NCI-H2081 treated with DMSO at 0.1 percent for 48 hours (cell line): ENCODE measurements around the gene MAL.

Experiments
- DNase-seq: peaks from one replicate; lab custom pipeline; 2025; lab: John Stamatoyannopoulos, UW

The MAL gene

DNA sequence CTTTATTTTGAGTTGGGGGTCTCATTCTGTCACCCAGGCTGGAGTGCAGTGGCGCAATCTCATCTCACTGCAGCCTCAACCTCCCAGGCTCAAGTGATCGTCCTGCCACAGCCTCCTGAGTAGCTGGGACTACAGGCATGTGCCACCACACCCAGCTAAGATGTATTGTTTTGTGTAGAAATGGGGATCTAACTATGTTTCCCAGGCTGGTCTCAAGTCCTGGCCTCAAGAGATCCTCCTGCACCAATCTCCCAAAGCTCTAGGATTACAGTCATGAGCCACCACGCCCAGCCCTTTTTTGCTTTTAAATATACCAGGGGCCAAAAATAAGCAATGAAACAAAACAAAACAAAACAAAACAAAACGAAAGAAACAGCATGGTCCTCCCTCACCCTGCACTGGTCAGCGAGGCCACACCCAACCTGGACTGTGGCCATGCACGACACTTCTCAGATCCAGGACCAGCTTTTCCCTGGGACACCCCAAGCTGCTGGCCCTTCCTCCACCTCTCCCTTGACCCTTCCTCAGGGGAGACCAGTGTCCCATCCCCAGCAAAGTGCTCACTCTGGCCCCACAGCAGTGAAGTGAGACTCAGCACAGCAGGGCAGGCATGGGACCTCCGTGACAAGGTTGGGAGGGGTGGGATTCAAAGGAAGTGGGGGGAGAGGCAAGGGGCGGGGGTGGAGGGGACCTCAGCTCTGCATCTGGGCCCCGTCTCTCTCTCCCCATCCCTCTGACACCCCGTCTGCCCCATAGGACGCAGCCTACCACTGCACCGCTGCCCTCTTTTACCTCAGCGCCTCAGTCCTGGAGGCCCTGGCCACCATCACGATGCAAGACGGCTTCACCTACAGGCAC is 23.5 kb downstream of the MAL start:
- DNase-seq = no peak

DNA sequence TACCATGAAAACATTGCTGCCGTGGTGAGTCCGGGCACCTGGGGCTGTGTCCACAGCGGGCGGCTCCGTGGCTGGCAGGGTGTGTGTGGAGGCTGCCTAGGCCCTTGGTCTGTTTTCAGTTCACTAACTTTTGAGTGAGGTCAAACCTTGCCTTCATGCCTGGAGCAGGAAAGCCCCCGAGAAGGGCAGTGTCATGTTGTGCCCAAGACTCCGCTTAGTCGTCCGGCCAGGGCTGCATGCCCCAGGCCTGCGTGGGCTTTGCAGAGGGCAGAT is 24.1 kb downstream of the MAL start:
- DNase-seq = no peak

DNA sequence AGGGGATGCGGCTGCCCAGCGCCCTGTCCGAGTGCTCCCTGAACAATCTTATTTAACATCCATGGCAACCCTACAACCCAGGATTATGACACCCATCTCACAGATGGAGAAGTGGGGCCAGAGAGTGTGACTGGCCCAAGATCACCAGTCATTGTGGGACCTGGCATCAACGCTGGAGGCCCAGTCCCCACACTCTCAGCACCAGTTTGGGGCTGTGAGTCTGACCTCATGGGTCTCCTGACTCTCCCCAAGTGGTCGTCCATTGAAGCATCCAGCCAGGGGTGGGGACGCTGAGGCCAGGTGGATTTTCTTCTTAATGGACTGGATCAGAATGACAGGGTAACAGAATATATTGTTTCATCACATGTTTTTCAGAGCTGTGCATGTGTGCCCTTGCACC is 24.5 kb downstream of the MAL start:
- no peak for DNase-seq

DNA sequence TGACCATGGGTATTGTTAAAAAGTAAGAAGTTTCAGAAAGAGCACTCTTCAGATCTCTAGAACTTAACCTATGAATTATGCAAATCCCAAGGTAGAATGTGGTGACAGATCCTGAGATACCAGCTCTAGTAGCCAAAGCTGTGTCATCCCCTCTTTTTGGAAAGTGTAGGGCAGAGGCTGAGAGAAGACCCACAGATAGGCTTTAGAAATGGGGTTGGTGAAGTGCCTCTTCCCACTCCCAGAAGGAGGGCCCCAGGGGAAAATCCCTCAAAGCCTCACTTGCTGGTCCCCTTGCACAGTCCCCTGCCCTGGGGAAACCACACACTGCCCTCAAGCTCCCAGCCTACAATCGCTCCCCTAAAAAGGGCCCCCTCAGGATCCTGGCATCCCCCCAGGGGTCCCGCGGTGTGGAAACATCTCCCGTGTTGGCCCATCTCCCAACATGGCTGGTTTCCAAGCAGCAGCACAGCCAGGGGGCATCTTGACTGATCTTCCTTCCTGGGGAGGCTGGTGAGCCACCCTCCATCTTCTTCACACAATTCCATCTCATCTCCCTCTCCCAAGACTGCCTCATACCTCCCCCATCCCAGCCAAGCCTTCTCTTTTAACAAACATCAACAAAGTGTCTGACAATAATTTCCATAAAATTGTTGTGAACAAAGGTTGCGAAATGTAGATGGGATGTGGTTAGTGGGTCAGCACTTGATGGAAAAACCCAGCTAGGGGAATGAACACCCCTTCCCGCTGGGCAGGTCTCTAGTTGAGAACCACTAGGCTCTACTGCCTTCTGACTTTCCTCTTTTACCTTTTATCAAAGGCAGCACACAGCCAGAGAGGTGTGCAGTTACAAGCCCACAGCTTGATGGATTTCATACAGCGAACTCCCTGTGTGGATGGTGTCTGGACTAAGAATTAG is 25.1 kb downstream of the MAL start:
- DNase-seq = no peak

DNA sequence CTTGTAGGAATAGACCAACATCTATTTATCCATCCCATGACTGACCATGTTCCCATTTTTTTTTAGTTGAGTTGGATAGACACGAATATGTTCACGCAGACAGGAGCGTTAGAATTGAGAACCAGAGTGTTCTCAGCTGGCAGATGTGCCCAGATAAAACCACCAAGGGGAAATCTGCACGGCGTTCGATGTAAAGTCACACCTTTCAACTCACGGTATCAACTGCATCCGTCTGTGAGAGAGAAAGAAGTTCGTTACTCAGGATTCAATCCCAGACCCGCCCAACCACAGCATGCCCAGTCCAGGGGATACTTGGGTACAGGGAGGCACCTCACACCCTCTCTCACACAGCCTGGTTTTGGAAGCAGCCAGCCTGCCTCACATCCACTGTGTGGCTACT is 26.1 kb downstream of the MAL start:
- DNase-seq = no peak

DNA sequence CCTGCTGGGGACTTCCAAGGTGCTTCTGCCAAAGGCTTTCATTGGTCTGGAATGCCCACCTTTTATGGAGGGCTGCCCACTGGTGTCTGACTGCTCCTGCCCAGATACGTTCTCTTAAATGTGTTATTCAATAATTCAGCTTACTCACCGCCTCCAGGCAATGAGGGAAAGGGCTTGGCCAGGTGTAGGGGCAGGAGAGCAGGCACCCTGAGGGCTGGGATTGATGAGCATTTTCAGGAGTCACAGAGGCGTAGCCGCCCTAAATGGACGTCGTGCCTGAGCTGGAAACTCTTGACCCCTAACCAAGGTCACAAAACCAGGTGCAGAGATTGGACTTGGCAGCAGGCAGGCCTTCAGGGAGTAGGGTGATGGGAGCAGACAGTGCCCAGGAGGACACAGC is 26.8 kb downstream of the MAL start:
- no peak for DNase-seq

DNA sequence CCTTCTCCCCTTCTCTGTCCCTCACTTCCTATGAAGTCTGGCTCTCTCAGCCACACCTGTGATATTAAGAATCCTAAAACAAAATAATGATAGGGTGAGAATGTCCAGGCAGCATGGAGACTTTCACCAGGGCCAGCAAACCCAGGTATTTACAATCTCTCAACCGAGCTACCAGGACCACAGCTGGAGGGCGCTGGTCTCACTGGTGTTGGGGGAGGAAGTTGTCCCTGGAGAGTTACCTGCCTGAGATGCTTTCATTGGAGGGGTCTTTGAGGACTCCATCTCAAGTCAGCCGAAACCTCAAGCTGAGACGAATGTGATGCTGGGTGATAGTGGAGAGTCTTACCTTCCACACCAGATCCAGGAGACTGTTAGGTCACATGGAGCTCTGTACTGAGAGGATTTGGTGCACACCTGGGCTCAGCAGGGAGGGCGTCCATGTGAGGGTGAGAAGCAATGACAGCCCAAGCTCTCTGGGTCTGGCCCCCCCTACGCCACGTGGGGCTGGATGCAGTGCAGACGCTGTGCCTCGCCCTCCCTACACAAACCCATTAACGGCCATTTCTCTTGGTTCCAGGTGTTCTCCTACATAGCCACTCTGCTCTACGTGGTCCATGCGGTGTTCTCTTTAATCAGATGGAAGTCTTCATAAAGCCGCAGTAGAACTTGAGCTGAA is 27.4 kb downstream of the MAL start:
- DNase-seq = no peak

DNA sequence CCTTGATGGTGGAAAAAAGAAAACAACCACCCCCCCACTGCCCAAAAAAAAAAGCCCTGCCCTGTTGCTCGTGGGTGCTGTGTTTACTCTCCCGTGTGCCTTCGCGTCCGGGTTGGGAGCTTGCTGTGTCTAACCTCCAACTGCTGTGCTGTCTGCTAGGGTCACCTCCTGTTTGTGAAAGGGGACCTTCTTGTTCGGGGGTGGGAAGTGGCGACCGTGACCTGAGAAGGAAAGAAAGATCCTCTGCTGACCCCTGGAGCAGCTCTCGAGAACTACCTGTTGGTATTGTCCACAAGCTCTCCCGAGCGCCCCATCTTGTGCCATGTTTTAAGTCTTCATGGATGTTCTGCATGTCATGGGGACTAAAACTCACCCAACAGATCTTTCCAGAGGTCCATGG is 28.0 kb downstream of the MAL start:
- DNase-seq = no peak

DNA sequence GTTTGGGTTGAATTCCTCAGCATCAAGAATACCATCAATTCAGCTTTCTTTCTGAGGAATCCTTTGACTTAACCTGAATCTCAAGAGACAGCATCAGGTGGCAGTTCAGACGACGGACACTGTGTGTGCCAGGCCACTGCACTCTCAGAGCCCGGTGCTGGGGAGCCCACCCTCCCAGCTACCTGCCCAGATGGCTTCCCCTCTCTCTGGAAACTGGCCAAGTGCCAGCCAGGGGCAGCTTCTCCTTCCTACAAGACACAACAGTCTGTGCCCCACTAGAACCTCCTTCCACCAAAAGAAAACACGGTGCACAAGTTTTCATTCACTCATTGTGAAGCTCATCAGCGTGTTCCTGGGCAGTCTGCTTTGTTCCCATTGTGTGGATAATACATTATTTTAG is 28.5 kb downstream of the MAL start:
- DNase-seq = no peak

DNA sequence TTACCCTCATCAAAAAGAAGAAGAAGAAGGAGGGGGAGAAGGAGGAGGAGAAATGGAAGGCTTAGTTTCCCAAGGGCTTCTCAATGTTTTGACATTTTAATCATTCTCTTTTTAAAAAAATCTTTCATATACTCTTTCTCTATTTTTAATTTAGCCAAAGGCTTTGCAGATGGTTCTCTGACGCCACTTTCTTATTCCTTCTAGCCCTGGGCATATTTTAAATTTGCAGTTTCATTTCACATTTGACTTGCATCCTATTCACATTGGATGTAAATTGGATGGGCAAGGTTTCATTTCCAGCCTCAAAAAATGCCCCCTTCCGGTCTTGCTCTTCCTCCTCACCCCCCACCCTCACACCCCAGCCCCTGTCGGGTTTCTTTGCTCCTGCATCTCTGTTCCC is 29.8 kb downstream of the MAL start:
- no peak for DNase-seq

DNA sequence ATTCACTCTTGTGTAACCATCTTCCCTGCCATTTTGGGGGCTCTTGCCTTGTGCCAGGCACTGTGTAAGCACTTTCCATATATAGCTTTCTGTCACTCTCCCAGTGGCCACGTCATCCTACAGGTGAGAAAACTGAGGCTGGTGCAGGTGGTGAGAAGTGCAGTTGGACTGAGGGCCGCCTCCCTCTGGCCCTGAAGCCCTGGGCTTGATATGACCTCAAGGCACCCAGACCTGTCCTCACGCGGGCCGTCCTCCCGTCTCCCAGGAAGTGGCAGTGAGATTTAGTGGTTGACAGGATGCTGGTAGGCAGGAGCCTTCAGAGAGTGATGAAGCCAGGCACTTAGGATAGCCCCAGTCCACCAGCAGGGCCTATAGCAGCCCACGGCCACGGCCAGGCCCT is 30.5 kb downstream of the MAL start:
- DNase-seq = no peak

DNA sequence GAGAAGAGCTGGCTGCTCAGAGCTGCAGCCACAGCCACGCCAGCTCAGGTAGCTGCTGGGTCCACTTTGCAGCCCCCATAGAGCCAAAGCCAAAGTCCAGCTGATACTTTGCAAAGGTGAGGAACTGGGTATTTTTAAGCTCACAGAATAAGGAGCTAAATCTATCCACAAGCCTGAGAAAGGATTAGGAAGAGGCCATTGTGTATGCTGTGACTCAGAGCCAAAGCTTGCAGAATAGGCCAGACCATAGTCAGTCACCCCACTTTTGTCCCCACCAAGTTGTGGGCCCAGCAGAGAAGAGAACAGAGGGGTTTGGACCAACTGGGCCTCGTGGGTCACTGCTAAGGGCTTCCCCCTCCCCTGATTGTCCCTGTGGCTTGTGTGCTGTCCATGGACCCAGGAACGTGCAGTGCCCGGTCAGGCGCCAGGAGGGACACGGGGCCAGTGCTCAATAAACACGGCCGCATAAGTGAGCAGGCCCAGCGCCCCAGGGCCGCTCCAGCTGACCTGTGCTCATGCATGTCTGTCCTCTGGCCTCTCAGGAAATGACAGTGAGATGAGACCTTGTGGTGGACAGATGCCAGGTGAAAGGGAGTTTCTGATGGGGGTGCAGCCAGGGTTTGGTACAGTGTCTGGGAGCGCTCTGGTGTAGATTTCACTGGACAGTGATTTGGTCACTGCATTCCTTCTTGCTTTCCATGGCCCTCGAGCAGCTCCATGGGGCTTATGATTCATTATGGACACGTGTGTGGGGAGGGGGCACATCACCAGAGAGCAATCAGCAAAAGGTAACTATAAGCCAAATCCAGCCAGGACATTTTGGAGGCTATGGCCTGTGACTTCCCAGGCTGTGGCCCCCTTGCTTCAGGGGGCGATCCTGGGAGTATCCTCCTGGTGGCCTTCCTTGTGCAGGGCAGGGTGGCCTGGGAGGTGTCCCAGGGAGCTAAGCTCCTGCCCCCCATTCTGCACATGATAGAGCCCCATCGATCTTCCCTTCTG is 31.3 kb downstream of the MAL start:
- no peak for DNase-seq

DNA sequence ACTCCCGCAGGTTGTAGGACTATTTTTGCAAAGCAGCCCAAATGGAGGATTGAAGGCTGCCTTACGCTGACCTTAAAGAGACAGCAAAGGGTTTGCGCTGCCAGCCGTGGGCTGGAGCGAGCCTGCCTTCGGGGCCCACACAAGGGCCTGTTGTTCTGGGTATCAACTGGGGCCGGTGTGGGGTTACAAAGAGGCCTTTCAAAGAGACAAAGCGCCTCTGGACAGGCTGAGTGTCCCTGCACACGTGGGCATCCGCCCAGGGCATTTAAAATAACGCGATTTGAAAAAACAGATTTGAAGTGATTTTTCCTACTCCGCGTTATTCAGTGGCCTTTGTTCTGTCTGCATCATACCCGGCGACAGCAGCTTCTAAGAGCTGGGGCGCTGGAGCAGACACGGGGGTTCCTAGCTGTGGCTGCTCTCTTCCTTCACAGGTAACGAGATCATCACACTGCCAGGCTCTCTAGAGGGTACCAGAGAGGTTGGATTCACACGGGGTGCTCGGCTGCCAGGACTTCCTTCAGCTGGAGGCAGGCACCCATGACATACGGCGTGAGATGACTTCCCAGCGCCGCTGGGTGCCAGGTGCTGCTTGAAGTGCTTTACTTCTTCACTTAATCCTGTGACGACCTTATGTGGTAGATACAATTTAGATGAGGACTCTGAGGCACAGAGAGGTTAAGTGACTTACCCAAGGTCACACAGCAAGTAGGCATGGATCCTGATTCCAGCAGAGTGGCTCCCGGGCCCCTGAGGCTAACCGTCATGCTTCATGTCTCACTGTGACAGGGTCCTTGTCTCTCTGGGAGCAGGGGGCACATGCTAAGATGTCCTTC is 32.2 kb downstream of the MAL start:
- no peak for DNase-seq

DNA sequence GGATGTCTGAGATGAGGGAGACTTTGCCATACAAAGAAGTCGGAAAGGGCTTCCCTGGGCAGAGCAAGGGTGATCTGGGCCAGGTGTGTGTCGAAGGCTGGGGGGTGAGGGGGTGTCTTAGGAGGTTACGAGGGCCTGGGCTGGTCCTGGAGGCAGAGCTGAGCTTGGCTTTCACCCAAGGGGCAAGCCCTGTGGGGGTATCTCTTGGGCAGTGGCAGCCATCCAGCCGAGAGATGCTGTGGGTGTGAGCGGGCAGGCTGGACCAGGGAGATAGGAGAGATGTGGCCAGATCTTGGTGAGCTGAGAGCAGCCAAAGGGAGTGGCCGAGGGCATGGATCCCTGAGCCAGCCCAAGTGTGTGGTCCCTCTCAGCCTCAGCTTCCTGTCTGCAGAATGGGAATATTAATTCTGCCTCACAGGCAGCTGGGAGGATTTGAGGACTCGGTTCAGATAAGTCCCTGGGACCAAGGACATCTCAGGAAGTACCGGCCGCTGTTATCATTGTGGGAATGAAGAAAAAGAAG is 33.0 kb downstream of the MAL start:
- no peak for DNase-seq

DNA sequence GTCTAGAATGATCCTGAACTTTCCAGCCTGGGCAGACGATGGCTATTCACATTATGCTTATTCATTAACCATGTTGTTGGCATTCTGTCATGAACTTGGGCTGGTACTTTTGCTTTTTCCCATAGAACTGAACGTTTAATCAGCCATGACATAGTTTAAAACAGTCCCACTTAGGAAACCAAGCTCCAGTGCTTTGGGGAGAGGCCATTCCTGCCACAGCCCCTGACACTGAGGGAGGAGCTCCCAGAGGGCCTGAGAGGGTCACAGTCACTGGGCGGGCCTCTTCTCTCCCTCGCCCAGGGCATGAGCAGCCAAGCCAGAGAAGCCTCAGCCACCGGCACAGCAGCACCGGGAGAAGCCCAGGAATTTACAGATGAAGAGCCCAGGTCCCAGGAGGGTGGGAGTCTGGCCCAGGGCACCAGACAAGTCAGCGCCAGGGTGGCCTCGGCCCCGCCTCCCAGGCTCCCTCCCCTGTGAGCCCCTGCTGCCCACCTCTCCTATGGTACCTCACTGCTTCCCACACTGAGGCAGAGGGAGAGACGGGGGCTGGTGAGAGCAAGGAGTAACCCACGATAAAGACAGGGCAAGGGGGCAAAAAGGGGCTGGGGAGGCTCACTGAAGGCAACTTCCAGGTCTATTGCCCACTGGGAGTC is 33.6 kb downstream of the MAL start:
- DNase-seq = no peak

DNA sequence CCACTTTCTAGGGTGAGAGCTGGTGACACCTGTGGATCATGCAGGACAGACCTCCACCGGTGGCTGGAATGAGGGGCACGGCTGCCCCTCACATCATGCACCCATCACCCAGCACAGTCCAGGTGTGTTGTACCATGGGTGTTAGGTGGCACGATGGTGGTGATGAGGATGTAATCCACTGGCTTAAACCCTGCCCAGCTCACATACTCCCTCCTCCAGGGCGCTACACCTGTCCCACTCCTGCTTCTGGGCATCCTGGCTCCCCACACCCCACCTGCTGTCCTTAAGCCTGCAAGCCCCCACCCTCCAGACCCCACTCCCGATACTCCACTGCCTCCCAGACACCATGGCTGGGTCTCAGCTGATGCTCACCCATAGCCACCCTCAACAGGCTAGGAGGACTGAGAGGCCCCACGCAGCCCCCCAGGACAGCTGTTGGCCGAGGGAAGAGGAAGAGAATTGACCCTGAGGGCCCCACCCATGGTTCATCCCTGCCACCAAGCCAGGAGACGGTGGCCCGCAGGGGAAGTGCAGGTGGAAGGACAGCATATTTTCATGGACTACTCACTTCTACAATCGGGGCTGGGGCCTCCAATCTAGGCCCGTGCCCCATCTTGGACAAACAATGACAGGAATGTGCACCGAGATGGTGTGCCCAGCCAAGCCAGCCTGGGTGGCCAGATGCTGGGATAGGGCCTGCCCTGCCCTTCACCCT is 34.3 kb downstream of the MAL start:
- DNase-seq = no peak

DNA sequence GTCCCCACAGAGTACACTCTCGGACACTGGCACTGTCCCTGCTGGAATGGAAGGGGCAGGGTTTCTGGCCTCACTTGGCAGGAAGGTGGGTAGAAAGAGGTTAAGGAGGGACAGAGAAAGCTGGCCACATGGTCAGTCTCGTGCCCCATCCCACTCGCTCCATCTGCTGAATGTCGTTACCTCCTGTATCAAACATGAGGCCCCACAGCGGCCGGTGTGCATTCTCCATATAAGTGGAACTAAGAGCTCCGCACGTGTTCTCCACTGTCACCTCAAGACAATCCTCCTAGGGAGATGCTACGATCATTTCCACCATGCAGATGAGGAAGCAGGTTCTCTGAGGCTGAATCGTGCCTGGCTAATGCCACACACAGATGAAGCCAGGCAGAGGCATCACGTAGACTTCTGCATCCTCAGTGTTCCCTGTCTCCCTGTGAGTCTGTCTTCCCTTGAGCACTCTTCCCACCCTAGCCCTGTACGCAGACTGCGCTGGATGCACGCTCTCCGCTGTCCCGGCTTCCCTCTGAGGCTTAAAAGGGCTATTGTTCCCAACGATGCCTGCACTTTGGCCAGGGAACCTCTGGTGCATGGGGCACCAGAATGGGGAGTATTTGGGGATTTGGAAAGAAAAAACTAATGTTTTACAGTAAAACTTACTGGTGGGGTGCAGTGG is 35.1 kb downstream of the MAL start:
- DNase-seq = no peak

DNA sequence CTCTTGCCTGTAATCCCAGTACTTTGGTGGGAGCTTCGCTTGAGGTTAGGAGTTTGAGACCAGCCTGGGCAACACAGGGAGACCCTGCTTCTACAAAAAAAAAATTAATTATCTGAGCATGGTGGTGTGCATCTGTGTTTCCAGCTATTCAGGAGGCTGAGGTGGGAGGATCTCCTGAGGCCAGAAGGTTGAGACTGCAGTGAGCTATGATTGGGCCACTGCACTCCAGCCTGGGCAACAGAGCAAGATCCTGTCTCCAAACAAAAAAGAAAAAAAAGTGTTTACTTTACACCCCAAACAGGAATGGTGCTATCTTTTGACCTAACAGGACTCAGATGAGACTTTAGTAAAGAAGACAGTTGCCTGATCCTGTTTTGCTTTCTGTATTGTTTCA is 35.6 kb downstream of the MAL start:
- DNase-seq = no peak
